CD14-positive monocyte (primary cell): ENCODE measurements around the gene EGFL8. TPM values are rescaled to one million over a fixed set of nuclear protein-coding genes. Genes with fewer than 3 reads are reported as not detected.

Source experiments
- DNase-seq, 3 donors: peaks; one replicate each; pipeline ENCODE4 v3.0.0-alpha.2; 2011 to 2022
- H2AFZ ChIP-seq: 2 replicates; pipeline ENCODE4 v1.6.0; 2012; ENCODE audit warnings: mild to moderate bottlenecking, low read depth, low read length, inconsistent platforms; ENCODE audit not compliant: insufficient read depth, poor library complexity, severe bottlenecking
- H3K27ac ChIP-seq, 2 donors: 1 replicate in 1 of 2; 2 replicates in 1 of 2; pipeline ENCODE4 v1.5.1; 2012 to 2013; ENCODE audit warnings: low read length in 2 of 2, control low read depth in 1 of 2, inconsistent platforms in 1 of 2, low read depth in 1 of 2, mild to moderate bottlenecking in 1 of 2
- H3K27me3 ChIP-seq, 2 donors: one replicate each; pipeline versions ENCODE4 v1.6.0 to v1.6.1; 2011 to 2013; ENCODE audit warnings: low read length in 2 of 2; ENCODE audit not compliant: control insufficient read depth in 2 of 2, insufficient read depth in 2 of 2
- H3K36me3 ChIP-seq, 2 donors: replicated peaks in 1 of 2; 1 replicate in 1 of 2; 2 replicates in 1 of 2; pipeline versions ENCODE4 v1.5.1 to v1.6.1; 2012 to 2013; ENCODE audit warnings: low read length in 2 of 2, control low read depth in 1 of 2, inconsistent platforms in 1 of 2, mild to moderate bottlenecking in 1 of 2; ENCODE audit not compliant: insufficient read depth in 2 of 2, control insufficient read depth in 1 of 2
- H3K4me1 ChIP-seq, 2 donors: 1 replicate in 1 of 2; 2 replicates in 1 of 2; pipeline versions ENCODE4 v1.5.1 to v1.6.1; 2012 to 2013; ENCODE audit warnings: low read length in 2 of 2, control low read depth in 1 of 2, inconsistent platforms in 1 of 2, mild to moderate bottlenecking in 1 of 2, moderate library complexity in 1 of 2; ENCODE audit not compliant: insufficient read depth in 2 of 2, control insufficient read depth in 1 of 2
- H3K4me2 ChIP-seq: replicated peaks from 2 replicates; pipeline ENCODE3; 2012; ENCODE audit warnings: low read length, moderate library complexity, mild to moderate bottlenecking; ENCODE audit not compliant: poor library complexity, severe bottlenecking; ENCODE audit errors: extremely low read depth
- H3K4me3 ChIP-seq, 3 experiments: fragments of 200-600 bp in 1 of 3; sonication (generic) in 1 of 3; replicated peaks in 1 of 3; 1 replicate in 2 of 3; 2 replicates in 1 of 3; pipeline ENCODE4 v1.5.1; 2011 to 2013; ENCODE audit warnings: low read length in 3 of 3, mild to moderate bottlenecking in 3 of 3, control low read depth in 2 of 3, low read depth in 2 of 3, inconsistent platforms in 1 of 3, moderate library complexity in 1 of 3
- H3K79me2 ChIP-seq: 2 replicates; pipeline ENCODE4 v1.6.0; 2012; ENCODE audit warnings: mild to moderate bottlenecking, control low read depth, inconsistent platforms, low read length, moderate library complexity; ENCODE audit not compliant: insufficient read depth
- H3K9ac ChIP-seq: 2 replicates; pipeline ENCODE4 v1.6.0; 2017; ENCODE audit warnings: low read length, mild to moderate bottlenecking; ENCODE audit not compliant: insufficient read depth, poor library complexity, severe bottlenecking
- H3K9me3 ChIP-seq, 2 donors: replicated peaks in 1 of 2; 1 replicate in 1 of 2; 2 replicates in 1 of 2; pipeline versions ENCODE4 v1.5.1 to v1.6.1; 2012 to 2013; ENCODE audit warnings: low read length in 2 of 2, control low read depth in 1 of 2; ENCODE audit not compliant: control insufficient read depth in 1 of 2, insufficient read depth in 1 of 2
- H4K20me1 ChIP-seq: 2 replicates; pipeline ENCODE4 v1.6.0; 2012; ENCODE audit warnings: mild to moderate bottlenecking, low read length, control low read depth, moderate library complexity; ENCODE audit not compliant: insufficient read depth
- H3K27ac Mint-ChIP-seq, 7 donors: one replicate each; pipeline ENCODE4 v1.8.0; 2020; ENCODE audit warnings: mild to moderate bottlenecking in 7 of 7, mixed read lengths in 7 of 7, moderate library complexity in 6 of 7, inconsistent platforms in 2 of 7
- H3K27me3 Mint-ChIP-seq, 3 donors: one replicate each; pipeline ENCODE4 v1.8.0; 2021 to 2022; ENCODE audit warnings: low read depth in 3 of 3, mild to moderate bottlenecking in 3 of 3, mixed read lengths in 3 of 3, moderate library complexity in 3 of 3, inconsistent platforms in 1 of 3
- H3K36me3 Mint-ChIP-seq, 2 donors: one replicate each; pipeline ENCODE4 v1.8.0; 2020; ENCODE audit warnings: mixed read lengths in 2 of 2, inconsistent platforms in 1 of 2, mild to moderate bottlenecking in 1 of 2
- H3K4me1 Mint-ChIP-seq: one replicate; pipeline ENCODE4 v1.8.0; 2020; ENCODE audit warnings: mild to moderate bottlenecking, mixed read lengths
- H3K4me3 Mint-ChIP-seq, 2 donors: one replicate each; pipeline ENCODE4 v1.8.0; 2020; ENCODE audit warnings: mild to moderate bottlenecking in 2 of 2, mixed read lengths in 2 of 2, moderate library complexity in 1 of 2
- H3K9me3 Mint-ChIP-seq, 7 donors: one replicate each; pipeline ENCODE4 v1.8.0; 2020 to 2022; ENCODE audit warnings: mixed read lengths in 7 of 7, mild to moderate bottlenecking in 6 of 7, moderate library complexity in 6 of 7, inconsistent platforms in 2 of 7
- WGBS: methylation state at CpG from one replicate; pipeline ENCODE4 v1.1.5; 2013; ENCODE audit warnings: missing lambda C conversion rate; ENCODE audit not compliant: insufficient coverage; 5-methylcytosine and 5-hydroxymethylcytosine counted together
- intact Hi-C, 2 donors: fragments of 100-400 bp; cut with micrococcal nuclease; formaldehyde crosslinking; loops; one replicate each; pipeline versions ENCODE4 v1.15.0 to v1.15.1; 2023
- polyA plus RNA-seq, 3 donors: library from polyadenylated mRNA; depleted of rRNA in 1 of 3; unstranded in 2 of 3; stranded (reverse) in 1 of 3; fragments of 300-500 nt in 2 of 3; fragments of >200 nt in 1 of 3; fragmentation: Illumina TruSeq in 2 of 3; gene quantifications; 1 replicate in 2 of 3; 2 replicates in 1 of 3; pipeline ENCODE4 v1.2.3, GENCODE V29; 2012 to 2021
- TF ChIP-seq, protein P1 (sequence below): fragments of 200-600 bp; IDR thresholded peaks from one replicate; pipeline ENCODE4 v1.8.0; 2022; ENCODE audit warnings: antibody characterized with exemption, mild to moderate bottlenecking

Gene EGFL8
- polyA plus RNA-seq, 3 donors, result 0.22 to 1.8 TPM; not detected in 1

DNA sequence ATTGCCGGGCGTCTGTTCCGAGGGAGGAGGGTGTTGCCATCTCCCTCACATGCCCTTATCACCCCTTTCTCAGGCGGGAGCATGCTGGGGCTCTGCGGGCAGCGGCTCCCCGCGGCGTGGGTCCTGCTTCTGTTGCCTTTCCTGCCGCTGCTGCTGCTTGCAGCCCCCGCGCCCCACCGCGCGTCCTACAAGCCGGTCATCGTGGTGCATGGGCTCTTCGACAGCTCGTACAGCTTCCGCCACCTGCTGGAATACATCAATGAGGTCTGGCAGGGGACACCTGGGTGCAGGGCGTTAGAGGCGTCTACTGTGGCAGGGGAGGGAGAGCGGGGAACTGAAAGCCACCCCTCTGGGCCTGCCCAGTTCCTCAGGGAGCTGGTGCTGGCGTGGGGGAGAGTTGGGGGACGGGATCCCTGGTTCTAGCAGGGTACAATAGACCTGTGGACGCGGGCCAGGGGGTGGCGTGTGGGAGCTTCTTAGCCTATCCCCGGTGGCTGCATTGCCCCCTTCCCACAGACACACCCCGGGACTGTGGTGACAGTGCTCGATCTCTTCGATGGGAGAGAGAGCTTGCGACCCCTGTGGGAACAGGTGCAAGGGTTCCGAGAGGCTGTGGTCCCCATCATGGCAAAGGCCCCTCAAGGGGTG lies 9.8 kb upstream of the EGFL8 start:
- Mint-ChIP-seq H3K9me3 (peaks cover 0 to 19% (median 4%) of the 10 kb centered on the region in 7 donors), H3K27me3 (peaks cover 39 to 55% (median 48%) of the 10 kb centered on the region in 3 donors), H3K4me3 (peak overlapping the region; percentile 97 to 100), H3K36me3 (peaks cover 0 to 15% of the 10 kb centered on the region in 2 donors), H3K27ac (peak overlapping the region in 2 of 7 donors; percentile 10 to 90), H3K4me1 (peaks cover 25% of the 10 kb centered on the region)
- H3K9ac ChIP-seq, result peak overlapping the region; percentile 48
- peak overlapping the region; percentile 51 to 84 (median 56) for H3K4me3 ChIP-seq
- H3K27ac ChIP-seq, result no peak overlapping the region
- 4% methylated on average over 29 of the region's 34 CpGs for WGBS
- peak overlapping the region; percentile 97 for H2AFZ ChIP-seq
- intact Hi-C loops, result loop anchor here in 1 of 2 donors (2.0 kb wide), 1 partner anchor 20 kb away; no protein-coding TSS in a partner anchor
- H3K9me3 ChIP-seq, result peaks cover 0 to 9% of the 10 kb centered on the region in 2 donors
- peak overlapping the region; percentile 100 for H3K4me2 ChIP-seq
- no peaks in the 10 kb centered on the region for H3K36me3 ChIP-seq
- TF ChIP-seq, protein P1, sequence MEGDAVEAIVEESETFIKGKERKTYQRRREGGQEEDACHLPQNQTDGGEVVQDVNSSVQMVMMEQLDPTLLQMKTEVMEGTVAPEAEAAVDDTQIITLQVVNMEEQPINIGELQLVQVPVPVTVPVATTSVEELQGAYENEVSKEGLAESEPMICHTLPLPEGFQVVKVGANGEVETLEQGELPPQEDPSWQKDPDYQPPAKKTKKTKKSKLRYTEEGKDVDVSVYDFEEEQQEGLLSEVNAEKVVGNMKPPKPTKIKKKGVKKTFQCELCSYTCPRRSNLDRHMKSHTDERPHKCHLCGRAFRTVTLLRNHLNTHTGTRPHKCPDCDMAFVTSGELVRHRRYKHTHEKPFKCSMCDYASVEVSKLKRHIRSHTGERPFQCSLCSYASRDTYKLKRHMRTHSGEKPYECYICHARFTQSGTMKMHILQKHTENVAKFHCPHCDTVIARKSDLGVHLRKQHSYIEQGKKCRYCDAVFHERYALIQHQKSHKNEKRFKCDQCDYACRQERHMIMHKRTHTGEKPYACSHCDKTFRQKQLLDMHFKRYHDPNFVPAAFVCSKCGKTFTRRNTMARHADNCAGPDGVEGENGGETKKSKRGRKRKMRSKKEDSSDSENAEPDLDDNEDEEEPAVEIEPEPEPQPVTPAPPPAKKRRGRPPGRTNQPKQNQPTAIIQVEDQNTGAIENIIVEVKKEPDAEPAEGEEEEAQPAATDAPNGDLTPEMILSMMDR, result peak; percentile 38
- peaks cover 19 to 21% of the 10 kb centered on the region in 2 donors for H3K4me1 ChIP-seq
- H3K79me2 ChIP-seq, result no peaks in the 10 kb centered on the region
- peak; percentile 23 to 42 (median 30) for DNase-seq
- peaks cover 24 to 43% of the 10 kb centered on the region in 2 donors for H3K27me3 ChIP-seq
- H4K20me1 ChIP-seq, result no peaks in the 10 kb centered on the region

DNA sequence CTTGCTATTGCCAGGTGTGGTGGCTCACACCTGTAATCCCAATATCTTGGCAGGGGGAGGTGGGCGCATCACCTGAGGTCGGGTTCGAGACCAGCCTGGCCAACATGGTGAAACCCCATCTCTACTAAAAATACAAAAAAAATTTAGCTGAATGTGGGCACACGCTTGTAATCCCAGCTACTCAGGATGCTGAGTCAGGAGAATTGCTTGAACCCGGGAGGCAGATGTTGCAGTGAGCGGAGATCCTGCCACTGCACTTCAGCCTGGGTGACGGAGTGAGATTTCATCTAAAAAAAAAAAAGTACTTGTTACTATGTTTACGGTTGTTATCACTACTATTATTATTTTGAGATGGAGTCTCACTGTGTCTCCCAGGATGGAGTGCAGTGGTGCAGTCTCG lies 7.5 kb upstream of the EGFL8 start:
- Mint-ChIP-seq H3K27ac (no peak overlapping the region), H3K4me1 (peaks cover 23% of the 10 kb centered on the region), H3K36me3 (peaks cover 0 to 7% of the 10 kb centered on the region in 2 donors), H3K27me3 (peaks cover 21 to 34% (median 30%) of the 10 kb centered on the region in 3 donors), H3K9me3 (peaks cover 0 to 9% (median 0%) of the 10 kb centered on the region in 7 donors), H3K4me3 (no peak overlapping the region)
- 100% methylated on average over 3 of the region's 9 CpGs for WGBS
- Histone ChIP-seq H3K9me3 (no peaks in the 10 kb centered on the region), H3K27me3 (peaks cover 8 to 23% of the 10 kb centered on the region in 2 donors), H3K4me2 (no peak overlapping the region), H3K9ac (no peak overlapping the region), H3K4me1 (peaks cover 19 to 21% of the 10 kb centered on the region in 2 donors), H4K20me1 (no peaks in the 10 kb centered on the region), H3K79me2 (no peaks in the 10 kb centered on the region), H3K27ac (no peak overlapping the region), H2AFZ (no peak overlapping the region), H3K36me3 (no peaks in the 10 kb centered on the region), H3K4me3 (no peak overlapping the region)
- TF ChIP-seq, protein P1, result no peak
- intact Hi-C loops, result no loop called here
- DNase-seq, result no peak
